GM19099 (cell line): ENCODE results near the gene KIAA1217.

Experiments used
- POLR2A ChIP-seq: IDR thresholded peaks from 3 replicates; pipeline ENCODE4 v1.6.1; 2011; ENCODE audit warnings: low read depth; ENCODE audit not compliant: insufficient read length; ENCODE audit errors: extremely low read depth

The KIAA1217 gene

DNA sequence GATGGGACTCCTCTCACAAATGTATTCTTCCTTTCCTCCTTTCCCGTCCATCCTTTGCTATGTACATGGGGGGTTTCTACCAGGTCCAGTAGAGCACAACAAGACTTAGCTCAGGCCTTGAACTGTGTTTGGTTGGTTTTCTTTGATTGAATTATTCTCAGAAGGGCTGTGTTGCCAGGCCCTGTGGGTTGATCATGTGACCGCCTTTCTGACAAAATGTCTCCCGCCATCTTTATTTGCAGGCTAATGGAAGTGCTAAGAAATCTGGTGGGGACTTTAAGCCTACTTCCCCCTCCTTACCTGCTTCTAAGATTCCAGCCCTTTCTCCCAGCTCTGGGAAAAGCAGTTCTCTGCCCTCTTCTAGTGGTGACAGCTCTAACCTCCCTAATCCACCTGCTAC, 336.6 kb downstream of the KIAA1217 start:
- no peak for TF ChIP-seq POLR2A

- no peak for TF ChIP-seq POLR2A
Observed at GRCh38 chr10:24550680-24551079, 341.7 kb downstream of the KIAA1217 start.

DNA sequence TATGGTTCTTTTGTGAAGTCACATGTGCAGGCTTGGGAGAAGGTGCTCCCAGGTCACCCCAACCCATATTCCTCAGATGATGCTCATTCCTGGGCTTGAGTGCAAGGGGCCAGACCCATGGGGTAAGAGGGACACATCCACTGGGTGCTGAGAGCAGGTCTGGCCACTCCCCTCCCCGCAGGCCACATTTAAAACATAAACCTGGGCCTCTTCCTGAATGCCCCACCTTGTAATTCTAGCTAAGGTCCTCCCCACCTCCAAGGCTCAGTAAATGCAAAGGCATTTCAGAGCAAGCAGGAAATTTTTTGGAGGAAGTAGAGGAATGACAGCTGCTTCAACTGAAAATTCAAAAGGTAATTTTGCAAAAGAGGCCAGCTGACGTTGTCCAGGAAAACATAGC, 342.2 kb downstream of the KIAA1217 start:
- TF ChIP-seq POLR2A: no peak

- no peak for TF ChIP-seq POLR2A
Observed at GRCh38 chr10:24552346-24553016, 343.5 kb downstream of the KIAA1217 start.

DNA sequence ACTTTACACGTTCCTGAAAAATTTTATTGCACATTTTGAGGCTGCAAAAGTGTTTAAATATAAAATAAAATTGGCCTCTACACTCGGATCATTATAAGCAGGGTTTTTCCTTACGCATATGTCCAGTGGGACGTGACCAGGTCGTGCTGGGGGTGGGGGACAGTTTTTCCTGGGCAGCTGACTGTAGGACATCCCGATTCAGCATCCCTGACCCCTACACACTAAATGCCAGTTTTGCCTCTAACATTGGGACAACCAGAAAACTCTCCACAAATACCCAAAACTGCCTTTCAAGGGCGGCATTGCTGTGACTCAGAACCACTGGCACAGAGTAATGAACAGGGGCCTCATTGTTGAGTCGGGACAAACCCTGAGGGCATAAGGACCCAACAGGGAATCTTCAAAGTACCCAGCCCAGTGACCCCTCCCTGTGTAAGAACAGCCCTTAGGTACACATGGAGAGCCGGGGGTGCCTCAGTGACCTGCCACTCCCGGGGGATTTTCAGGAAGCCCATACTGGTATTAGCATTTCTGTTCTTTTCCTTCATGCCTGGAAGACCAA, 344.2 kb downstream of the KIAA1217 start:
- no peak for TF ChIP-seq POLR2A

- TF ChIP-seq POLR2A: no peak
Observed at GRCh38 chr10:24554036-24554435, 345.1 kb downstream of the KIAA1217 start.

- TF ChIP-seq POLR2A: no peak
Observed at GRCh38 chr10:24556126-24556749, 347.3 kb downstream of the KIAA1217 start.

DNA sequence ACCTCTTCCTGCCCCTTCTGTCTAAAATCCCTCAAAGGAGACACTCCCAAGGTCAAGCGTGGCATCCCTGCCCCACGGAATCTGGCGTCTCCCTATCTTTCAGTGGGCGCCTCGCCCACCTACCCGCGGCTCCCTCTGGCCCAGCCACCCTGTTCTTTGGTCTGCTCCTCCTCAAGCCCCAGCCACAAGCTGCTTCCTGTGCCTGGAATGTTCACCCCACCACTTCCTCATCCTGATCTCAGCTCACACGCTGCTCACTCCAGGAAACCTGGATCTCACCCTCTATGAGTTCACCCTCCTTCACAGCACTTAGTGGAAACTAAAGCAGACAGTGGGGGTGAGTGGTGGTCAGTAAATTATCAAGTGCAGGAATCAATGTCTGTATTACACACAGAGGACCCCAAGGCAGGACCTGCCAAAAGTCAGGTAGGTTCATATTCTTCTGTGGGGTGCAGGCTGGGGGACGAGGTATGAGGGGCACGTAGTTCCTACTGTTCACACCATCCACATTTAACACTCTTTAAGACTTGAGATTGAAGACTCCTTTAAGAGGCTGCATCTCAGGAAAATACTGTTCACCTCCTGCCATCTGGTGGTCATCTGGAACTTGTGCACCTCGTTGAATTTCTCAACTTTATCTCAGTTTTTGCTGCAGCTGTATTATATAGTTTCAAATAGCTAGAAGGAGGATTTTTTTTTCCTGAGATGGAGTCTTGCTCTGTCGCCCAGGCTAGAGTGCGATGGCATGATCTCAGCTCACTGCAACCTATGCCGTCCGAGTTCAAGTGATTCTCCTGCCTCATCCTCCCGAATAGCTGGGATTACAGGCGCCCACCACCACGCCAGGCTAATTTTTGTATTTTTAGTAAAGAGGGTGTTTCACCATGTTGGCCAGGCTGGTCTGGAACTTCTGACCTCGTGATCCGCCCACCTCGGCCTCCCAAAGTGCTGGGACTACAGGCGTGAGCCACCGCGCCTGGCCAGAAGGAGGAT, 348.1 kb downstream of the KIAA1217 start:
- no peak for TF ChIP-seq POLR2A

DNA sequence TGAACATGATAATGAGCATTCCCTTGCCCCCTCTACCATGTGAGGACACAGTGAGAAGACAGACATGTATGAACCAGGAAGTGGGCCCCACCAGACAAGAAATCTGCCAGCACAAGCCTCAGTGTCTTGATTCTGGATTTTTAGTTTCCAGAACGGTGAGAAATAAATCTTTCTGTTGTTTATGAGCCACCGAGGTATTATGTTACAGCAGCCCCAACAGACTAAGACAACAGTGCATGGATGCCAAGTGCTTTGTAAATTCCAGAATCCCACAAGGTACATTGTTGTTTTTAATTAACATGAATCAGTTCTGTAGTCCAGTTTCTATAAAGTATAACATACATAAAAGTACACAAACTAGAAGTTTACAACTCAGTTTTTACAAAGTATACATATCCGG, 352.5 kb downstream of the KIAA1217 start:
- TF ChIP-seq POLR2A: no peak

- TF ChIP-seq POLR2A: no peak
Observed at GRCh38 chr10:24568042-24568441, 359.1 kb downstream of the KIAA1217 start.

GRCh38 chr10:24569330-24569796, 360.4 kb downstream of the KIAA1217 start:
- TF ChIP-seq POLR2A: no peak

- TF ChIP-seq POLR2A: no peak
Observed at GRCh38 chr10:24569828-24570657, 361.1 kb downstream of the KIAA1217 start.

- no peak for TF ChIP-seq POLR2A
Observed at GRCh38 chr10:24570658-24571426, 361.9 kb downstream of the KIAA1217 start.
